Rectal smooth muscle tissue (tissue), 1 donor: ENCODE results near the gene PRSS16.

ENCODE experiments used
- H3K27ac ChIP-seq: one replicate; pipeline ENCODE4 v1.7.0; 2013; ENCODE audit warnings: low read depth, low read length, inconsistent platforms
- H3K27me3 ChIP-seq: one replicate; pipeline ENCODE4 v1.7.0; 2013; ENCODE audit warnings: low read length; ENCODE audit not compliant: control insufficient read depth, insufficient read depth
- H3K36me3 ChIP-seq: one replicate; pipeline ENCODE4 v1.7.0; 2013; ENCODE audit warnings: low read length; ENCODE audit not compliant: control insufficient read depth, insufficient read depth
- H3K4me1 ChIP-seq: one replicate; pipeline ENCODE4 v1.7.0; 2013; ENCODE audit warnings: low read length; ENCODE audit not compliant: control insufficient read depth, insufficient read depth
- H3K4me3 ChIP-seq: one replicate; pipeline ENCODE4 v1.7.0; 2013; ENCODE audit warnings: low read length
- H3K9ac ChIP-seq: one replicate; pipeline ENCODE4 v1.7.0; 2013; ENCODE audit warnings: low read length

The PRSS16 gene

GRCh38 chr6:27294409-27294808, 46.9 kb downstream of the PRSS16 start:
- peaks cover 32% of the 10 kb centered on the region for H3K27me3 ChIP-seq

GRCh38 chr6:27295301-27296079, 48.0 kb downstream of the PRSS16 start:
- H3K27ac ChIP-seq: no peak overlapping the region
- H3K36me3 ChIP-seq: no peaks in the 10 kb centered on the region
- H3K9ac ChIP-seq: no peak overlapping the region
- no peaks in the 10 kb centered on the region for H3K4me1 ChIP-seq
- H3K4me3 ChIP-seq: no peak overlapping the region
- peaks cover 26% of the 10 kb centered on the region for H3K27me3 ChIP-seq

More at GRCh38 chr6:27294409-27294808, 46.9 kb downstream of the PRSS16 start:
- H3K9ac ChIP-seq: no peak overlapping the region
- no peaks in the 10 kb centered on the region for H3K36me3 ChIP-seq
- no peak overlapping the region for H3K27ac ChIP-seq
- H3K4me3 ChIP-seq: no peak overlapping the region
- no peaks in the 10 kb centered on the region for H3K4me1 ChIP-seq

- no peak overlapping the region for H3K4me3 ChIP-seq
- H3K9ac ChIP-seq: no peak overlapping the region
- H3K36me3 ChIP-seq: no peaks in the 10 kb centered on the region
- H3K4me1 ChIP-seq: no peaks in the 10 kb centered on the region
- peaks cover 19% of the 10 kb centered on the region for H3K27me3 ChIP-seq
- H3K27ac ChIP-seq: no peak overlapping the region
Observed at GRCh38 chr6:27296106-27296783, 48.7 kb downstream of the PRSS16 start.

- Histone ChIP-seq H3K36me3 (no peaks in the 10 kb centered on the region), H3K9ac (no peak overlapping the region), H3K27me3 (peaks cover 13% of the 10 kb centered on the region), H3K4me3 (no peak overlapping the region), H3K27ac (no peak overlapping the region), H3K4me1 (no peaks in the 10 kb centered on the region)
Observed at GRCh38 chr6:27297484-27297856, 50.0 kb downstream of the PRSS16 start.

GRCh38 chr6:27297857-27298730, 50.6 kb downstream of the PRSS16 start:
- no peak overlapping the region for H3K4me3 ChIP-seq
- no peak overlapping the region for H3K9ac ChIP-seq
- H3K27me3 ChIP-seq: peaks cover 13% of the 10 kb centered on the region
- H3K36me3 ChIP-seq: no peaks in the 10 kb centered on the region
- H3K27ac ChIP-seq: no peak overlapping the region
- no peaks in the 10 kb centered on the region for H3K4me1 ChIP-seq

- Histone ChIP-seq H3K27me3 (no peaks in the 10 kb centered on the region), H3K9ac (no peak overlapping the region), H3K27ac (no peak overlapping the region), H3K4me3 (no peak overlapping the region), H3K36me3 (no peaks in the 10 kb centered on the region), H3K4me1 (no peaks in the 10 kb centered on the region)
Observed at GRCh38 chr6:27303613-27304272, 56.2 kb downstream of the PRSS16 start.
